Measurements from ENCODE around the gene HPCA. TPM values are rescaled to one million over a fixed set of nuclear protein-coding genes. Genes with fewer than 3 reads are reported as not detected.
"Not testable (repeated sequence)": the region's sequence is repeated elsewhere in the genome, so short reads cannot be mapped to it uniquely, and the experiment has no call there.

The HPCA gene
- total RNA-seq, 4 donors from 2014 or later: 1.2 TPM; not detected in 3

DNA sequence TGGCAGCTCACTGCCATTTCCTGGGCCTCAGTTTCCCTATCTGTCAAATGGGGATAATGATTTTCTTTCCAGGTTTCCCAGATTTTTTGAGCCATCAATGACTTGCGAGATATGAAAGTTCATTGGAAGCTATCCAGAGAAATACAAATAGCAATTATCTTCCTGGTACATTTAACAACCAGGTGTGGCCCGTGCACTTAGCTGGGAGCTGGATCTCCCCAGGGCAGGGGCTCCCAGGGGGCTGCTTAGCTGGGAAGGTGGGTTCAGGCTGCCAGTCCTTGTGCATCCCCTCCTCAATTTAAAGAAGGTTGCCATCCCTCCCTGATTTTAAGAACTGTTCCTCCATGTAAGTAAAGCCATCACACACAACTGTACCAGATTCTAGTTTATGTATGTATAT, 18.5 kb downstream of the HPCA start:
- TF ChIP-seq, protein P1, sequence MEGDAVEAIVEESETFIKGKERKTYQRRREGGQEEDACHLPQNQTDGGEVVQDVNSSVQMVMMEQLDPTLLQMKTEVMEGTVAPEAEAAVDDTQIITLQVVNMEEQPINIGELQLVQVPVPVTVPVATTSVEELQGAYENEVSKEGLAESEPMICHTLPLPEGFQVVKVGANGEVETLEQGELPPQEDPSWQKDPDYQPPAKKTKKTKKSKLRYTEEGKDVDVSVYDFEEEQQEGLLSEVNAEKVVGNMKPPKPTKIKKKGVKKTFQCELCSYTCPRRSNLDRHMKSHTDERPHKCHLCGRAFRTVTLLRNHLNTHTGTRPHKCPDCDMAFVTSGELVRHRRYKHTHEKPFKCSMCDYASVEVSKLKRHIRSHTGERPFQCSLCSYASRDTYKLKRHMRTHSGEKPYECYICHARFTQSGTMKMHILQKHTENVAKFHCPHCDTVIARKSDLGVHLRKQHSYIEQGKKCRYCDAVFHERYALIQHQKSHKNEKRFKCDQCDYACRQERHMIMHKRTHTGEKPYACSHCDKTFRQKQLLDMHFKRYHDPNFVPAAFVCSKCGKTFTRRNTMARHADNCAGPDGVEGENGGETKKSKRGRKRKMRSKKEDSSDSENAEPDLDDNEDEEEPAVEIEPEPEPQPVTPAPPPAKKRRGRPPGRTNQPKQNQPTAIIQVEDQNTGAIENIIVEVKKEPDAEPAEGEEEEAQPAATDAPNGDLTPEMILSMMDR (IDR thresholded peaks at IDR 0.05): no peak

DNA sequence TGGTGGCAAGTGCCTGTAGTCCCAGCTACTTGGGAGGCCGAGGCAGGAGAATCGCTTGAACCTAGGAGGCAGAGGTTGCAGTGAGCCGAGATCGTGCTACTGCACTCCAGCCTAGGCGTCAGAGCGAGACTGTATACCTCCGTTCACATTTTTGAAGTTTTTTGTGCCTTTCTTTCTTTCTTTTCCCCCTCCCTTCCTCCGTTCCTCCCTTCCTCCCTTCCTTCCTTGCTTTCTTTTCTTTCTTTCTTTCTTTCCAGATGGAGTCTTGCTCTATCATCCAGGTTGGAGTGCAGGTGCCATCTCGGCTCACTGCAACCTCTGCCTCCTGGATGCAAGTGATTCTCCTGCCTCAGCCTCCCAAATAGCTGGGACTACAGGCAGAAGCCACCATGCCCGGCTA, 19.3 kb downstream of the HPCA start:
- ATAC-seq (ENCODE audit: low FRiP score); DNase-seq (ENCODE audit: low spot score): not testable (repeated sequence)

More for the DNA sequence above, 18.5 kb downstream of the HPCA start:
- no peak for ATAC-seq (ENCODE audit: low FRiP score)
- no peak for DNase-seq (ENCODE audit: low spot score)

GRCh38 chr1:32906654-32907053, 20.4 kb downstream of the HPCA start:
- ATAC-seq (ENCODE audit: low FRiP score) (no peak), DNase-seq (ENCODE audit: low spot score) (no peak)
- TF ChIP-seq, protein P1 (IDR thresholded peaks at IDR 0.05): no peak

GRCh38 chr1:32907435-32907834, 21.1 kb downstream of the HPCA start:
- TF ChIP-seq, protein P1 (IDR thresholded peaks at IDR 0.05): no peak
- ATAC-seq (ENCODE audit: low FRiP score): no peak
- no peak for DNase-seq (ENCODE audit: low spot score)

DNA sequence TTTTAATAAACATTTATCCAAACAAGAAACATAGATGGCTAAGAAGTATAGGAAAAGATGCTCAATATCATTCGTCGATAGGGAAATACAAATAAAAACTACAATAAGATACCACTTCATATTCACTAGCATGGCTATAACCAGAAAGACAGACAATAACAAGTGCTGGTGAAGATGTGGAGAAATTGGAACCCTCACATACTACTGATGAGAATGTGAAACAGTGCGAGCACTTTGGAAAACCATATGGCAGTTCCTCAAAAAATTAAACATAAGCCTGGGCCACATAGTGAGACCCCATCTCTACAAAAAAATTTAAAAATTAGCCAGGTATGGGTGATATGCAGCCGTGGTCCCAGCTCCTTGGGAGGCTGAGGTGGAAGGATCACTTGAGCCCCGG, 24.0 kb downstream of the HPCA start:
- TF ChIP-seq, protein P1 (IDR thresholded peaks at IDR 0.05): no peak
- DNase-seq (ENCODE audit: low spot score) (no peak), ATAC-seq (ENCODE audit: low FRiP score) (no peak)

GRCh38 chr1:32915766-32916706, 29.7 kb downstream of the HPCA start:
- ATAC-seq (ENCODE audit: low FRiP score): no peak
- no peak for DNase-seq (ENCODE audit: low spot score)
- TF ChIP-seq, protein P1 (IDR thresholded peaks at IDR 0.05): no peak

DNA sequence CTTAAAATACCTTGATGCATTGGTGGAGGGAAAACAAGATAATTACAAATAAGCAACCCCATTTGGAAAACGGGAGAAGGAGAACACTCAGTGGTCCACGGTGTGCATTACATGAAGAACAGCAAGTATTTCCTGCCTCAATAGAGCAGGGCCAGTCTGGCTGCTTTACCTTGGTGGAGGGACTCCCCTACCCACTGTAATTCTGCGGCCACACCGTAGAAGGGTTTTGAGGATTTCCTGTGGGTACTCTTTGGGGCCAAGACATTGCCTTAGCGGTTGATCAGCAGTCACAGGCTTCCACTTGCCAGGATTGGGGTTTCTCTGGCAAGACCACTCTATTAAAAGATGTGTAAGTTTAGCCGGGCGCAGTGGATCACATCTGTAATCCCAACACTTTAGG, 31.2 kb downstream of the HPCA start:
- ATAC-seq (ENCODE audit: low FRiP score) (no peak), DNase-seq (ENCODE audit: low spot score) (no peak)
- TF ChIP-seq, protein P1 (IDR thresholded peaks at IDR 0.05): no peak

All from omental fat pad (tissue), 4 donors.